Measurements from ENCODE around the gene ADAM12.
"Not testable (repeated sequence)": the region's sequence is repeated elsewhere in the genome, so short reads cannot be mapped to it uniquely, and the experiment has no call there.

ADAM12 gene

DNA sequence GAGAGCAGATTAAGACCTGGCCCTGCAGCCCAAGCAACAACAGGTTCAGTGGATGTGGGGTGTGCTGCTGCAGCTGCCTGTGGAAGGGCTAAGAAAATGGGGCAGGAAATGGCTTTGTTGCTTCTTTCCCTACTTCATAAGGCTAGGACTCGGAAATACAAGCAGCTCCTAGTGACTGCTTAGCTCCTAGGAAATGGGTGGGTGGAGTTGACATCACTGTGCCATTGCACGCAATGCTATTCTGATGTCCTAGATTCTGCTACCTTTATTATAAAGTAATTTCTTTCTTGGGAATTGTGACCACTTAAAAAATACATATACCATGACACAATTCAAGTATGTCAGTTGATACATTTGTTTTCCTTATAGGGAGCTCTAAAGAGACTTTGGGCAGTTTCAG is 336.1 kb downstream of the ADAM12 start (continued):
- no peak for TF ChIP-seq ZNF366 (tag by site-specific recombination; conservative IDR thresholded peaks at IDR 0.05)
- TF ChIP-seq ZNF660 (tag by site-specific recombination; IDR thresholded peaks at IDR 0.05), result no peak
- no peak for TF ChIP-seq ZNF626 (tag by site-specific recombination; IDR thresholded peaks at IDR 0.05)
- no peak for TF ChIP-seq ZNF600 (tag by site-specific recombination; IDR thresholded peaks at IDR 0.05)
- TF ChIP-seq ZNF248 (tag by site-specific recombination; IDR thresholded peaks at IDR 0.05), result no peak
- no peak for TF ChIP-seq ZBTB26 (tag by site-specific recombination; optimal IDR thresholded peaks at IDR 0.05)
- TF ChIP-seq ZNF423 (tag by site-specific recombination; IDR thresholded peaks at IDR 0.05), result no peak
- no peak for TF ChIP-seq ZNF639 (tag by site-specific recombination; IDR thresholded peaks at IDR 0.05)
- no peak for TF ChIP-seq ZXDB (tag by site-specific recombination; IDR thresholded peaks at IDR 0.05)
- no peak for TF ChIP-seq GLIS2 (tag by site-specific recombination; IDR thresholded peaks at IDR 0.05)
- no peak for TF ChIP-seq PRDM1 (tag by site-specific recombination; IDR thresholded peaks at IDR 0.05)
- no peak for TF ChIP-seq ZNF621 (tag by site-specific recombination; IDR thresholded peaks at IDR 0.05)
- TF ChIP-seq KLF16 (tag by site-specific recombination; IDR thresholded peaks at IDR 0.05), result no peak
- TF ChIP-seq ZNF548 (tag by site-specific recombination; IDR thresholded peaks at IDR 0.05), result no peak
- no peak for TF ChIP-seq ZSCAN23 (tag by site-specific recombination; IDR thresholded peaks at IDR 0.05)

DNA sequence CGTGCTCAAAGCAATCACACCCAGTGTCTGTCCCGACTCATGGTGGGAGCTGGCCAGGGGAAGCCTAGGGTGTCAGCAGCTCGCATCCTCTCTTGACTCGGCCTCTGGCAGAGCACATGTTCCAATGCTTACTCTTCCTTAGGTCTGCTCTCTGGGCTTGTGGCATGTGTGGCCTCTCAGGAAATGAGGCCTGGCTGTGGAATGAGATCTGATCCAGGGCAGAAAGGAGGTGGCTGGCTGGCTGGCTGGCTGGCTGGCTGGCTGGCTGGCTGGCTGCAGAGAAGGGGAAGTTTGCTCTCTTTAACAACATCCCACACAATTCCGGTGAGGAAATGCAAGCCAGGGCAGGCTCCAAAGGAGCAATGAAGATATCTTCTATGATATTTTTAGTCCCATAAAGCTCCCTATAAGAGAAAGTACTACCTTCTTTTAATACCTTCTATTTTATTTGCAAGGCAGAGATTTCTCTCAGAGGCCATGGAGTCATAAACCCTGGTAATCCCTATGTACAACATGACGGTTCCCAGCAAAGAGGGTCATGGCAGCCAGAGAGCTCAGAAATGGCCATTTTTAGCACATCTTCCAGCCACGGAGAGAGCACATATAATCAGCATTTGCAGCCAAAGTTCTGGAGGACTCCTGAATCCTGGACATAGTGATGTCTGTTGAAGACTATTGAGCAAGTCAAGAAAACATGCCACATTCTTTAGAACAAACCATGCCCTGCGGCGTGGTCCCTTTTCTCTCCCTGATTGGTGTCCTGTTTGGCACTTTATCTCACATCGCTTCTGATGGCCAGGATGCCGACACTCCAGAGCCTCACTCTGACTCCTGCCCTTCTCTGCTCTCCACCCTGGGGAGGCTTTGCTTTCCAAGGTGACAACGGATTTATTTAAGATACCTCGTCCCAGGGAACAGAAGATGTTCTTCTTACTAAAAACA is 338.2 kb downstream of the ADAM12 start:
- POLR2A ChIA-PET, result no interaction called here
- CTCF ChIA-PET, result interaction anchor here (0.6 kb wide), 1 partner anchor 352 kb away, joined by 3 read pairs; no protein-coding TSS in a partner anchor

GRCh38 chr10:126047749-126048148 is 340.5 kb downstream of the ADAM12 start:
- POLR2A ChIA-PET; H3K4me3 ChIP-seq (ENCODE audit: low read depth, low read length); CTCF ChIA-PET; H3K9me3 ChIP-seq (ENCODE audit: control insufficient read depth, insufficient read depth, low read depth, low read length); H3K4me1 ChIP-seq (ENCODE audit: control insufficient read depth, insufficient read depth, low read length); H3K36me3 ChIP-seq (ENCODE audit: control insufficient read depth in 2 of 2, insufficient read depth in 1 of 2, low read length in 2 of 2); H3K27ac ChIP-seq (ENCODE audit: extremely low read depth, low read depth, low read length): not testable (repeated sequence)
- peak; percentile 64; the same call in 1 of the 2 replicates for TF ChIP-seq ZNF146 (tag by site-specific recombination; IDR thresholded peaks at IDR 0.05)

More for the DNA sequence above, 338.2 kb downstream of the ADAM12 start:
- no peak overlapping the region for H3K4me3 ChIP-seq (ENCODE audit: low read depth, low read length)
- no peaks in the 10 kb centered on the region for H3K36me3 ChIP-seq (ENCODE audit: control insufficient read depth in 2 of 2, insufficient read depth in 1 of 2, low read length in 2 of 2)
- no peak overlapping the region for H3K27ac ChIP-seq (ENCODE audit: extremely low read depth, low read depth, low read length)
- TF ChIP-seq ZNF404 (tag by site-specific recombination; IDR thresholded peaks at IDR 0.05) (no peak), SP2 (tag by site-specific recombination; IDR thresholded peaks at IDR 0.05) (no peak), ZNF561 (tag by site-specific recombination; IDR thresholded peaks at IDR 0.05; ENCODE audit: borderline replicate concordance) (no peak)
- no peaks in the 10 kb centered on the region for H3K9me3 ChIP-seq (ENCODE audit: control insufficient read depth, insufficient read depth, low read depth, low read length)
- H3K4me1 ChIP-seq (ENCODE audit: control insufficient read depth, insufficient read depth, low read length), result no peaks in the 10 kb centered on the region
